Fibroblast of lung (primary cell): ENCODE results near the gene CNPY4. TPM values are rescaled to one million over a fixed set of nuclear protein-coding genes. Genes with fewer than 3 reads are reported as not detected.

Experiments
- DNase-seq, 2 donors: peaks; one replicate each; pipeline versions ENCODE4 v3.0.0 to v3.0.0-alpha.2; 2010; ENCODE audit warnings: low read depth in 2 of 2
- H2AFZ ChIP-seq: 2 replicates; pipeline ENCODE4 v1.5.1; 2012; ENCODE audit warnings: low read length, control low read depth, inconsistent platforms
- H3K27ac ChIP-seq: 2 replicates; pipeline ENCODE4 v1.5.1; 2011; ENCODE audit warnings: low read length, control low read depth; ENCODE audit not compliant: insufficient read depth
- H3K27me3 ChIP-seq: 2 replicates; pipeline ENCODE4 v1.5.1; 2011; ENCODE audit warnings: mild to moderate bottlenecking, low read length; ENCODE audit not compliant: control insufficient read depth, insufficient read depth
- H3K36me3 ChIP-seq: 2 replicates; pipeline ENCODE4 v1.5.1; 2011; ENCODE audit warnings: low read length; ENCODE audit not compliant: control insufficient read depth, insufficient read depth
- H3K4me1 ChIP-seq: 2 replicates; pipeline ENCODE4 v1.5.1; 2011; ENCODE audit warnings: low read length; ENCODE audit not compliant: control insufficient read depth, insufficient read depth; ENCODE audit errors: extremely low read depth
- H3K4me2 ChIP-seq: 2 replicates; pipeline ENCODE4 v1.5.1; 2011; ENCODE audit warnings: low read length, control low read depth; ENCODE audit not compliant: insufficient read depth; ENCODE audit errors: extremely low read depth
- H3K4me3 ChIP-seq, 4 experiments: fragments of 200-600 bp in 1 of 4; sonication (generic) in 1 of 4; replicated peaks in 1 of 4; 2 replicates each; pipeline ENCODE4 v1.5.1; 2011 to 2016; ENCODE audit warnings: low read length in 4 of 4, low read depth in 3 of 4, mild to moderate bottlenecking in 3 of 4, control low read depth in 2 of 4, inconsistent platforms in 1 of 4, mixed read lengths in 1 of 4; ENCODE audit not compliant: insufficient read depth in 1 of 4; ENCODE audit errors: control extremely low read depth in 1 of 4
- H3K79me2 ChIP-seq: 2 replicates; pipeline ENCODE4 v1.5.1; 2012; ENCODE audit warnings: mild to moderate bottlenecking, low read length, inconsistent platforms; ENCODE audit not compliant: control insufficient read depth, insufficient read depth
- H3K9ac ChIP-seq: 2 replicates; pipeline ENCODE4 v1.5.1; 2011; ENCODE audit warnings: mild to moderate bottlenecking, low read length, control low read depth; ENCODE audit not compliant: insufficient read depth
- H3K9me3 ChIP-seq: 2 replicates; pipeline ENCODE4 v1.5.1; 2012; ENCODE audit warnings: low read depth, low read length; ENCODE audit not compliant: control insufficient read depth, insufficient read depth
- H4K20me1 ChIP-seq: 2 replicates; pipeline ENCODE4 v1.5.1; 2011; ENCODE audit warnings: low read length; ENCODE audit not compliant: control insufficient read depth, insufficient read depth; ENCODE audit errors: extremely low read depth
- CTCF ChIP-seq, 2 donors: IDR thresholded peaks in 1 of 2; conservative IDR thresholded peaks in 1 of 2; 1 replicate in 1 of 2; 2 replicates in 1 of 2; pipeline ENCODE4 v1.5.1; 2011 to 2012; ENCODE audit warnings: low read length in 2 of 2, control low read depth in 1 of 2, inconsistent platforms in 1 of 2, low read depth in 1 of 2, mild to moderate bottlenecking in 1 of 2
- EZH2 ChIP-seq: IDR thresholded peaks from 2 replicates; pipeline ENCODE4 v1.5.1; 2012; ENCODE audit warnings: low read length, control low read depth, mild to moderate bottlenecking; ENCODE audit errors: missing control alignments
- polyA plus RNA-seq, 2 donors: library from polyadenylated mRNA; depleted of rRNA in 1 of 2; stranded (reverse) in 1 of 2; unstranded in 1 of 2; fragments of >200 nt; gene quantifications; 2 replicates each; pipeline ENCODE4 v1.2.1, GENCODE V29; 2011 to 2012; ENCODE audit warnings: missing spikeins in 1 of 2
- total RNA-seq: library from RNA; depleted of rRNA; stranded (reverse); fragments of >200 nt; gene quantifications from 2 replicates; pipeline ENCODE4 v1.2.1, GENCODE V29; 2014

CNPY4 gene
- total and polyA plus RNA-seq, 2 donors (not counting 1 experiment from before 2014, with no cell fraction given): 21.6 to 40.7 TPM

DNA sequence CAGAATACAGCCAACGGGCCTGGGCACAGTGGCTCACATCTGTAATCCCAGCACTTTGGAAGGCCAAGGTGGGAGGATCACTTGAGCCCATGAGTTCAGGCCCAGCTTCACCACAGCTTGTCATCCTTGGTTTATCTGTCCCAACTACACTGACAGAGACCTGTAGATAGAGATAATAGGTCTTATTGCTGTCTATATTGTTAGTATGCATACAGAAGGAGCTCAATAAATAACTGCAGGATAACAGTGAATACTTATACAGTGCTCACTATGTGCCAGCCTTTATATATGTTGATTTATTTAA is 1.3 kb downstream of the CNPY4 start:
- Histone ChIP-seq H3K9me3 (no peaks in the 10 kb centered on the region), H3K4me1 (peaks cover 3% of the 10 kb centered on the region), H3K36me3 (peaks cover 3% of the 10 kb centered on the region), H3K27ac (peak overlapping the region; percentile 89), H3K79me2 (peaks cover 16% of the 10 kb centered on the region), H4K20me1 (no peaks in the 10 kb centered on the region), H3K9ac (no peak overlapping the region), H3K27me3 (no peaks in the 10 kb centered on the region), H2AFZ (no peak overlapping the region), H3K4me2 (peak overlapping the region; percentile 79), H3K4me3 (peak overlapping the region; percentile 79 to 96 (median 92))
- no peak for TF ChIP-seq CTCF (conservative IDR thresholded peaks at IDR 0.05 in 1 of 2, IDR thresholded peaks at IDR 0.05 in 1 of 2; ENCODE audit: low read depth in 1 of 2, low read length in 2 of 2)
- TF ChIP-seq EZH2: no peak
- DNase-seq: no peak

- peaks cover 16% of the 10 kb centered on the region for H3K79me2 ChIP-seq
Measured at GRCh38 chr7:100122067-100122466, 2.6 kb downstream of the CNPY4 start.

DNA sequence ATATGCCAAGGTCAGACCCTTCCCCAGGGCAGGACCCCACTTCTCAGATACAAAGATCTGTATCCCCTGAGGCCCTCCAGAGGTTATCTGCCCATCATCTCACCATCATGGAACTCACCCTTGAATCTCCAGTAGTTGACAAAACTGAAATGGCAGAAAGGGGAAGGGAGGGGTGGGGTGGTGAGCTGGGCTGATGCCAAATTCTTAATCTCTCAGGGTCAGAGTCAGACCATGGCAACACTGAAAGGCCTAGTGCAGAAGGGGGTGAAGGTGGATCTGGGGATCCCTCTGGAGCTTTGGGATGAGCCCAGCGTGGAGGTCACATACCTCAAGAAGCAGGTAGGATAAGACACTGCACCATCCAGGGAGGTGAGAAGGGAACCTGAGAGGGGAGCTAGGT is 3.1 kb downstream of the CNPY4 start:
- Histone ChIP-seq H3K79me2 (peaks cover 16% of the 10 kb centered on the region), H3K4me2 (no peak overlapping the region), H3K36me3 (peaks cover 3% of the 10 kb centered on the region), H3K4me1 (peaks cover 3% of the 10 kb centered on the region), H4K20me1 (no peaks in the 10 kb centered on the region), H2AFZ (no peak overlapping the region), H3K27ac (no peak overlapping the region), H3K9ac (no peak overlapping the region), H3K27me3 (no peaks in the 10 kb centered on the region), H3K4me3 (no peak overlapping the region), H3K9me3 (no peaks in the 10 kb centered on the region)
- TF ChIP-seq EZH2 (no peak), CTCF (conservative IDR thresholded peaks at IDR 0.05 in 1 of 2, IDR thresholded peaks at IDR 0.05 in 1 of 2; ENCODE audit: low read depth in 1 of 2, low read length in 2 of 2) (no peak)
- DNase-seq: no peak

More at GRCh38 chr7:100122067-100122466, 2.6 kb downstream of the CNPY4 start:
- H3K9me3 ChIP-seq: no peaks in the 10 kb centered on the region
- peaks cover 3% of the 10 kb centered on the region for H3K4me1 ChIP-seq
- H2AFZ ChIP-seq: no peak overlapping the region
- no peaks in the 10 kb centered on the region for H3K27me3 ChIP-seq
- TF ChIP-seq EZH2: no peak
- TF ChIP-seq CTCF (conservative IDR thresholded peaks at IDR 0.05 in 1 of 2, IDR thresholded peaks at IDR 0.05 in 1 of 2; ENCODE audit: low read depth in 1 of 2, low read length in 2 of 2): no peak
- no peak overlapping the region for H3K9ac ChIP-seq
- no peak overlapping the region for H3K27ac ChIP-seq
- H4K20me1 ChIP-seq: no peaks in the 10 kb centered on the region
- no peak overlapping the region for H3K4me2 ChIP-seq
- no peak overlapping the region for H3K4me3 ChIP-seq
- peaks cover 3% of the 10 kb centered on the region for H3K36me3 ChIP-seq
- no peak for DNase-seq
